DND-41 (cell line): ENCODE measurements around the gene CD63.
A peak's percentile ranks its signal among the peaks of the same experiment; 100 is the strongest.

Experiments
- ATAC-seq: fragments of 200-7000 bp; cut with Tn5 transposase; 3 replicates; pipeline ENCODE4 v1.9.1; 2021; ENCODE audit warnings: low read depth; ENCODE audit not compliant: insufficient read depth
- DNase-seq: peaks from one replicate; pipeline ENCODE4 v3.0.0-alpha.2; 2020
- H2AFZ ChIP-seq: 2 replicates; pipeline ENCODE4 v1.6.0; 2012; ENCODE audit warnings: low read depth, low read length
- H3K27ac ChIP-seq: 2 replicates; pipeline ENCODE4 v1.5.1; 2012; ENCODE audit warnings: low read length, inconsistent platforms
- H3K27me3 ChIP-seq: fragments of 200-600 bp; sonication (generic); 2 replicates; pipeline ENCODE4 v1.6.0; 2012; ENCODE audit warnings: low read length, mild to moderate bottlenecking, inconsistent platforms; ENCODE audit not compliant: insufficient read depth, poor library complexity
- H3K36me3 ChIP-seq: 2 replicates; pipeline ENCODE4 v1.5.1; 2012; ENCODE audit warnings: low read length, inconsistent platforms; ENCODE audit not compliant: insufficient read depth
- H3K4me1 ChIP-seq: 2 replicates; pipeline ENCODE4 v1.5.1; 2012; ENCODE audit warnings: mild to moderate bottlenecking, low read length; ENCODE audit not compliant: insufficient read depth
- H3K4me2 ChIP-seq: 2 replicates; pipeline ENCODE4 v1.6.0; 2012; ENCODE audit warnings: mild to moderate bottlenecking, moderate library complexity, low read length, inconsistent platforms; ENCODE audit not compliant: insufficient read depth
- H3K4me3 ChIP-seq, 2 experiments: fragments of 200-600 bp in 1 of 2; shearing (Covaris generic) in 1 of 2; 2 replicates each; pipeline ENCODE4 v1.5.1; 2012 to 2016; ENCODE audit warnings: inconsistent platforms in 2 of 2, low read length in 2 of 2, mild to moderate bottlenecking in 2 of 2, low read depth in 1 of 2, moderate library complexity in 1 of 2
- H3K79me2 ChIP-seq: 2 replicates; pipeline ENCODE4 v1.6.0; 2012; ENCODE audit warnings: low read length, inconsistent platforms; ENCODE audit not compliant: insufficient read depth
- H3K9ac ChIP-seq: 2 replicates; pipeline ENCODE4 v1.6.0; 2012; ENCODE audit warnings: low read depth, mild to moderate bottlenecking, inconsistent platforms, low read length, moderate library complexity
- H3K9me3 ChIP-seq: 2 replicates; pipeline ENCODE4 v1.5.1; 2012; ENCODE audit warnings: low read length, moderate library complexity, mild to moderate bottlenecking, inconsistent platforms; ENCODE audit not compliant: insufficient read depth, severe bottlenecking
- H4K20me1 ChIP-seq: 2 replicates; pipeline ENCODE4 v1.6.0; 2012; ENCODE audit warnings: low read length; ENCODE audit not compliant: insufficient read depth
- CTCF ChIP-seq: IDR thresholded peaks from 2 replicates; pipeline ENCODE4 v1.5.1; 2012; ENCODE audit warnings: borderline replicate concordance, low read length, moderate library complexity, mild to moderate bottlenecking; ENCODE audit not compliant: poor library complexity, severe bottlenecking; ENCODE audit errors: extremely low read depth
- EZH2 ChIP-seq: IDR thresholded peaks from 3 replicates; pipeline ENCODE4 v1.6.1; 2012; ENCODE audit warnings: borderline replicate concordance, low read depth, mild to moderate bottlenecking, moderate library complexity, low read length, inconsistent platforms; ENCODE audit not compliant: severe bottlenecking

CD63 gene

GRCh38 chr12:55728939-55729818, at the start of gene CD63:
Gene CD63, minus strand, starts transcription at chr12:55729009. Its CDS starts 668 bp downstream, at chr12:55728341.
- DNase-seq (peak; percentile 78), ATAC-seq (peak; percentile 73)
- H3K4me3 ChIP-seq = peak within 1 kb of the TSS; percentile 34 to 69
- no peaks in the 10 kb centered on the region for H3K9me3 ChIP-seq
- H3K27ac ChIP-seq = peak within 1 kb of the TSS; percentile 67
- H3K9ac ChIP-seq = peak within 1 kb of the TSS; percentile 68
- TF ChIP-seq EZH2 = no peak
- TF ChIP-seq CTCF = peak; percentile 22
- H3K36me3 ChIP-seq = peaks cover 34% of the 10 kb centered on the region
- H2AFZ ChIP-seq = peak within 1 kb of the TSS; percentile 87
- peaks cover 11% of the 10 kb centered on the region for H3K79me2 ChIP-seq
- H4K20me1 ChIP-seq = peaks cover 3% of the 10 kb centered on the region; the same call in 1 of the 2 replicates
- no peaks in the 10 kb centered on the region for H3K27me3 ChIP-seq
- peak within 1 kb of the TSS; percentile 84 for H3K4me2 ChIP-seq
- H3K4me1 ChIP-seq = peaks cover 34% of the 10 kb centered on the region

GRCh38 chr12:55777856-55778255, 49.0 kb upstream of the CD63 start:
- Histone ChIP-seq H3K4me1 (no peaks in the 10 kb centered on the region), H3K36me3 (peaks cover 90% of the 10 kb centered on the region), H4K20me1 (peaks cover 4% of the 10 kb centered on the region; the same call in 1 of the 2 replicates), H2AFZ (no peak overlapping the region), H3K27me3 (no peaks in the 10 kb centered on the region), H3K4me3 (no peak overlapping the region), H3K9ac (no peak overlapping the region), H3K4me2 (no peak overlapping the region), H3K27ac (no peak overlapping the region), H3K9me3 (no peaks in the 10 kb centered on the region), H3K79me2 (peaks cover 23% of the 10 kb centered on the region; the same call in 1 of the 2 replicates)
- TF ChIP-seq EZH2 (no peak), CTCF (no peak)
- DNase-seq (no peak), ATAC-seq (no peak)

GRCh38 chr12:55771736-55772135, 42.9 kb upstream of the CD63 start:
- DNase-seq (no peak), ATAC-seq (no peak)
- Histone ChIP-seq H3K36me3 (peaks cover 73% of the 10 kb centered on the region), H3K4me2 (no peak overlapping the region), H2AFZ (no peak overlapping the region), H3K27me3 (no peaks in the 10 kb centered on the region), H3K27ac (no peak overlapping the region), H3K79me2 (peaks cover 23% of the 10 kb centered on the region), H4K20me1 (peaks cover 9% of the 10 kb centered on the region; the same call in 1 of the 2 replicates), H3K9me3 (no peaks in the 10 kb centered on the region), H3K9ac (no peak overlapping the region), H3K4me1 (no peaks in the 10 kb centered on the region), H3K4me3 (no peak overlapping the region)
- TF ChIP-seq EZH2 (no peak), CTCF (no peak)
